ENCODE data around the gene TRIM67. TPM values are rescaled to one million over a fixed set of nuclear protein-coding genes. Genes with fewer than 3 reads are reported as not detected.

The TRIM67 gene
- total and polyA plus RNA-seq, 9 of the 15 experiments (the other 6 are each of a cell fraction or from before 2014, with no cell fraction given): 0.04 to 0.60 (median 0.31) TPM

DNA sequence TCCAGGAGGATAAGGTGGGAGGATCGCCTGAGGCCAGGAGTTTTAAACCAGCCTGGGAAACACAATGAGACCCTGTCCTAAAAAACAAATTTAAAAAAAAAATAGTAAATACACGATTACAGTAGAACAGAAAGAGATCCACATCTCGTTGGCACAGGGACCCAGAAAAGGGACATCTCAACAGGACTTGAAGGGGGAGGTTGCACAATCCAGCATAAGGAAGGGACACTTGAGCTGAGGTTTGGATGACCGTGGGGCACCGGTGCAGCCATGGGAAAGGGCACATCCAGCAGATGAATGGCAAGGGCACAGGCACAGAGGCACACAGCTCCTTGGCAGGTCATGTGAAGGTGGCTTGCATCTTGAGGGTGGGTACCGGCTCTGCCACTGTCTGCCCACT lies 20.5 kb downstream of the TRIM67 start:
- Histone ChIP-seq H4K20me1 (replicated peaks; ENCODE audit: control insufficient read depth, insufficient read depth, low read length) (no peaks in the 10 kb centered on the region), H3K9me3 (replicated peaks; ENCODE audit: control insufficient read depth, insufficient read depth, low read depth, low read length) (0 out of 2 replicates have a peak, but pooled peaks cover 3% of the 10 kb centered on the region), H3K27me3 (ENCODE audit: control insufficient read depth in 2 of 2, insufficient read depth in 2 of 2, low read length in 2 of 2) (peaks cover 50 to 58% of the 10 kb centered on the region in 2 experiments), H3K9me1 (ENCODE audit: control insufficient read depth, insufficient read depth, low read length) (no peaks in the 10 kb centered on the region), H3K36me3 (ENCODE audit: control insufficient read depth, insufficient read depth, low read length) (no peaks in the 10 kb centered on the region), H3K79me2 (ENCODE audit: control insufficient read depth, insufficient read depth, low read length) (no peaks in the 10 kb centered on the region), H3K9ac (ENCODE audit: insufficient read depth in 1 of 2, low read depth in 2 of 2, low read length in 2 of 2) (peak overlapping the region in 1 of 2 experiments; percentile 18; a peak in 1 of 4 replicates), H3K4me3 (no peak overlapping the region), H2AFZ (ENCODE audit: low read depth, low read length) (no peak overlapping the region), H3K27ac (ENCODE audit: extremely low read depth, low read depth, low read length) (no peak overlapping the region), H3K4me1 (replicated peaks in 1 of 2; ENCODE audit: control insufficient read depth in 2 of 2, insufficient read depth in 2 of 2, low read length in 2 of 2) (no peaks in the 10 kb centered on the region; a peak in 1 of 5 replicates), H3K4me2 (ENCODE audit: insufficient read depth, low read length) (no peak overlapping the region)
- CTCF ChIA-PET (ENCODE audit: low intra/inter-chr PET ratio): no interaction called here
- in situ Hi-C loops (cut with MboI) (no loop called here), intact Hi-C loops (cut with micrococcal nuclease) (no loop called here)
- POLR2A ChIA-PET: interaction anchor here (1.0 to 1.1 kb wide), 2 partner anchors 12 to 17 kb away, joined by 3 to 4 read pairs; no protein-coding TSS in a partner anchor
- no peak for FAIRE-seq
- under 1% methylated on average over 6 of the region's 6 CpGs for WGBS (ENCODE audit: insufficient coverage, low coverage, missing lambda C conversion rate)
- TF ChIP-seq CEBPB (tag; IDR thresholded peaks at IDR 0.05): peak; percentile 67
- TF ChIP-seq SETDB1 (IDR thresholded peaks at IDR 0.05; ENCODE audit: low read length): no peak
- TF ChIP-seq CEBPG (CRISPR knock-in tag; IDR thresholded peaks at IDR 0.05): no peak
- TF ChIP-seq CEBPG (tag; conservative IDR thresholded peaks at IDR 0.05 in 1 of 2, IDR thresholded peaks at IDR 0.05 in 1 of 2): peak in 1 of 2 experiments; percentile 64; a peak in 1 of 4 replicates
- no peak for DNase-seq (ENCODE audit: extremely low read depth in 1 of 4, low spot score in 3 of 4)
- ATAC-seq: no peak
- BruUV-seq (replicated peaks): no TSS peak

Measured in K562 (cell line).